Measurements from ENCODE around the gene CELSR1.

The CELSR1 gene

DNA sequence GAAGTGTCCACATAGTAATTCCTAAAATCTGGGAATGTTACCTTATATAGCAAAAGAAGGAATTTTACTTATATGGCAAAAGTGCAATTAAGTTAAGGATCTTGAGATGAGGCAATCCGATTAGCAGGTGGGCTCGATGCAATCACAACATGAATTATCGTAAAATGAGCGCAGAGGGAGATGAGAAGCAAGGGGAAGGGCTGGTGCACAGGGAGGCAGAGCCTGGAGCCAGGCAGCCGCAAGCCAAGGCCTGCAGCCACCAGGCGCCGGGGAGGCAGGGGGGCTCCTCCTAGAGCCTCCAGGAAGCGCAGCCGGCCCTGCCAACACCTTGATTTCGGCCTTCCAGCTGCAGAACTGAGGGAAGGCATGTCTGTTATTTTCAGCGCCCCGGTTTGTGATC, 85.7 kb downstream of the CELSR1 start:
- no peak overlapping the region for H2AFZ ChIP-seq (ENCODE audit: low read depth)
- no peak overlapping the region for H3K4me2 ChIP-seq
- no peaks in the 10 kb centered on the region for H4K20me1 ChIP-seq (ENCODE audit: insufficient read depth)
- no peak overlapping the region for H3K9ac ChIP-seq
- H3K27ac ChIP-seq, result no peak overlapping the region
- no peak overlapping the region for H3K4me3 ChIP-seq (IDR thresholded peaks at IDR 0.05; ENCODE audit: insufficient read depth, low read depth, low read length)
- H3K36me3 ChIP-seq (ENCODE audit: insufficient read depth), result no peaks in the 10 kb centered on the region
- no peaks in the 10 kb centered on the region for H3K4me1 ChIP-seq (ENCODE audit: low read depth, poor library complexity, severe bottlenecking)
- TF ChIP-seq, protein P1, sequence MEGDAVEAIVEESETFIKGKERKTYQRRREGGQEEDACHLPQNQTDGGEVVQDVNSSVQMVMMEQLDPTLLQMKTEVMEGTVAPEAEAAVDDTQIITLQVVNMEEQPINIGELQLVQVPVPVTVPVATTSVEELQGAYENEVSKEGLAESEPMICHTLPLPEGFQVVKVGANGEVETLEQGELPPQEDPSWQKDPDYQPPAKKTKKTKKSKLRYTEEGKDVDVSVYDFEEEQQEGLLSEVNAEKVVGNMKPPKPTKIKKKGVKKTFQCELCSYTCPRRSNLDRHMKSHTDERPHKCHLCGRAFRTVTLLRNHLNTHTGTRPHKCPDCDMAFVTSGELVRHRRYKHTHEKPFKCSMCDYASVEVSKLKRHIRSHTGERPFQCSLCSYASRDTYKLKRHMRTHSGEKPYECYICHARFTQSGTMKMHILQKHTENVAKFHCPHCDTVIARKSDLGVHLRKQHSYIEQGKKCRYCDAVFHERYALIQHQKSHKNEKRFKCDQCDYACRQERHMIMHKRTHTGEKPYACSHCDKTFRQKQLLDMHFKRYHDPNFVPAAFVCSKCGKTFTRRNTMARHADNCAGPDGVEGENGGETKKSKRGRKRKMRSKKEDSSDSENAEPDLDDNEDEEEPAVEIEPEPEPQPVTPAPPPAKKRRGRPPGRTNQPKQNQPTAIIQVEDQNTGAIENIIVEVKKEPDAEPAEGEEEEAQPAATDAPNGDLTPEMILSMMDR (conservative IDR thresholded peaks at IDR 0.05; ENCODE audit: low read depth, low read length), result no peak
- no peaks in the 10 kb centered on the region for H3K79me2 ChIP-seq (ENCODE audit: insufficient read depth, low read depth)
- peaks cover 61% of the 10 kb centered on the region for H3K27me3 ChIP-seq (ENCODE audit: insufficient read depth, low read depth)

DNA sequence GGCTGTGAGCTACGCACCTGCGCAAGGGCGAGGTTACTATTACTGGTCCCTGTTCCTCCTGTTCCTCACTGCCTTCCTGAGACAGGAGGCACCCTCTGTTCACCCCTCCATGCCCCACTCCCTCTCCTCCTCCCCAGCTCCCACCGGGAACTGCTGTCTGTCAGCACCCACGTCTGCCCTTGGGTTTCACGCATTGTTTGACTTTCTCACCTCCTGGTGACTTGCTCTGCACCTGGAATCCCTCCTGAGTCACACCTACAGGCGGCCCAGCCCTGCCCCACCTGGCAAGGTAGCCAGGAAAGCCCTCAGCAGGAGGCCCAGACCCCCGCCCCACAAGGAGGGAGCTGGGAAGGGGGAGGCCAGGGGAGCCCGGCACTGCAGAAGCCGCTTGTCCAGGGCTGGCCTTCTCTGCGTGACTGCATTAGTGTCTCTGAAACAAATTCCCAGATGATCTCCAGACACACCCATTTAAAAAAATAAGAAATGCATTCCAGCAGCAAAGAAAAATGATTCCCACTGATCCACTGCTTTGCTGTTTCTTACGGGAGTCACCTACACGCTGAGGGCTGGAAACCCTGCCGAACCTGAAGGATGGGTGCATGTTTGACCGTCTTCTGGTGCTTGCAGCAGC, 86.4 kb downstream of the CELSR1 start:
- Histone ChIP-seq H3K36me3 (ENCODE audit: insufficient read depth) (no peaks in the 10 kb centered on the region), H3K4me2 (no peak overlapping the region), H4K20me1 (ENCODE audit: insufficient read depth) (no peaks in the 10 kb centered on the region), H3K4me3 (IDR thresholded peaks at IDR 0.05; ENCODE audit: insufficient read depth, low read depth, low read length) (no peak overlapping the region), H3K27me3 (ENCODE audit: insufficient read depth, low read depth) (peaks cover 59% of the 10 kb centered on the region), H2AFZ (ENCODE audit: low read depth) (no peak overlapping the region), H3K27ac (no peak overlapping the region), H3K4me1 (ENCODE audit: low read depth, poor library complexity, severe bottlenecking) (no peaks in the 10 kb centered on the region), H3K9ac (no peak overlapping the region), H3K79me2 (ENCODE audit: insufficient read depth, low read depth) (no peaks in the 10 kb centered on the region)
- TF ChIP-seq, protein P1 (conservative IDR thresholded peaks at IDR 0.05; ENCODE audit: low read depth, low read length), result no peak

DNA sequence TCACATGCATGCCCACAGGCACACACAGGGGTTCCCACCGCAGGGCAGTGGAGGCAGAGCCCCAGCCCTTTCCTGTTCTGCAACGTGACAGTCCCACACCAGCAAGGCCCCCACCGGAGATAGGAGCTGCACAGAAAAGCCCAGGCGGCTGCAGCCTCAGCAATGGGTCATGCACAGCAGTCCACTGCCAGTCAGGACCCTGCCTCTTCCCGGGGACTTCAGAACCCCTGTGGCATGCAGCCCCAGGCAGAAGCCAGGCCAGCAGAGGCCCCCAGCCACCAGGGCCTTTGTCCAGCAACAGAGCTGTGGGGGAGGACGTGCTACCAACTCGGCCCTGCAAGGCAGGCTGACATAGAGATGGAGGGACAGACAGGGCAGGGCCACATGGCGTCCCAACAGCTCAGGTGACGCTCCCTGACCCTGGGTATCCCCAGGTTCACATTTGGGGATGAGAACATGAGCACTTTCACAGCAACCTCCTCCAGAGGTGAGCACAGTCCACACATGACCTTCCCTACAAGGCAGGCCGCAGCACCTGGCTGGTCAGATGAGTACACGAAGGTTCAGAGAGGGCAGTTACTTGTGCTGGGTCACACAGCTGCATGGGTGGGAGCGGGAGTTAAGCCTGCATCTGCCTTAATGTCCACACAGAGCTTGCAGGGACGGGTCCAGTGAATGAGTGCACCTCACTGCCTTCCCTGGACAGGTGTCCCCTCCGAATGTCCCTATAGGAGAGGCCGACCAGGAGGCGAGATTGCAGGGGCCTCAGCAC, 87.3 kb downstream of the CELSR1 start:
- H2AFZ ChIP-seq (ENCODE audit: low read depth), result no peak overlapping the region
- no peaks in the 10 kb centered on the region for H3K4me1 ChIP-seq (ENCODE audit: low read depth, poor library complexity, severe bottlenecking)
- H4K20me1 ChIP-seq (ENCODE audit: insufficient read depth), result no peaks in the 10 kb centered on the region
- H3K27ac ChIP-seq, result no peak overlapping the region
- no peak overlapping the region for H3K9ac ChIP-seq
- TF ChIP-seq, protein P1 (conservative IDR thresholded peaks at IDR 0.05; ENCODE audit: low read depth, low read length), result no peak
- no peak overlapping the region for H3K4me2 ChIP-seq
- no peaks in the 10 kb centered on the region for H3K36me3 ChIP-seq (ENCODE audit: insufficient read depth)
- no peak overlapping the region for H3K4me3 ChIP-seq (IDR thresholded peaks at IDR 0.05; ENCODE audit: insufficient read depth, low read depth, low read length)
- no peaks in the 10 kb centered on the region for H3K79me2 ChIP-seq (ENCODE audit: insufficient read depth, low read depth)
- peaks cover 51% of the 10 kb centered on the region for H3K27me3 ChIP-seq (ENCODE audit: insufficient read depth, low read depth)

DNA sequence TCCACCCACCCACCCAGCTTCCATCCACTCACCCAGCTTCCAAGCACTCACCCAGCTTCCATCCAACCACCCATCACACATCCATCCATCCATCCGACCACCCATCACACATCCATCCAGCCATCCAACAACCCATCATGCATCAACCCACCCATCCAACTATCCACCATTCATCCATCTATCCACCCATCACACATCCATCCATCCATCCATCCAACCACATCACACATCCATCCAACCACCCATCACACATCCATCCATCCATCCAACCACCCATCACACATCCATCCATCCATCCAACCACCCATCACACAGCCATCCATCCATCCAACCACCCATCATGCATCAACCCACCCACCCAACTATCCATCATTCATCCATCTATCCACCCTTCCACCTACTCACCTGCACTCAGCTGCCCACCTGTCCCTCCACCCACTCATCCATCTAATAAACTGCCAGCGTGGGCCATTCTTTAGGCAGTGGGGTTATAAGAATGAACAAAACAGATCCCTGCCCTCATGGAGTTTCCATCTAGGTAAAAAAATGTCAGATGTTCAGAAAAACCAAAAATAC, 88.2 kb downstream of the CELSR1 start:
- Histone ChIP-seq H3K4me2 (no peak overlapping the region), H3K9ac (no peak overlapping the region), H3K4me3 (IDR thresholded peaks at IDR 0.05; ENCODE audit: insufficient read depth, low read depth, low read length) (no peak overlapping the region), H3K4me1 (ENCODE audit: low read depth, poor library complexity, severe bottlenecking) (no peaks in the 10 kb centered on the region), H2AFZ (ENCODE audit: low read depth) (no peak overlapping the region), H3K27me3 (ENCODE audit: insufficient read depth, low read depth) (peaks cover 47% of the 10 kb centered on the region), H4K20me1 (ENCODE audit: insufficient read depth) (no peaks in the 10 kb centered on the region), H3K36me3 (ENCODE audit: insufficient read depth) (no peaks in the 10 kb centered on the region), H3K79me2 (ENCODE audit: insufficient read depth, low read depth) (no peaks in the 10 kb centered on the region), H3K27ac (no peak overlapping the region)
- TF ChIP-seq, protein P1 (conservative IDR thresholded peaks at IDR 0.05; ENCODE audit: low read depth, low read length), result no peak
